ENCODE data around the gene MS4A8. TPM values are rescaled to one million over a fixed set of nuclear protein-coding genes. Genes with fewer than 3 reads are reported as not detected.

Gene MS4A8
- total RNA-seq, 1 donor from 2014 or later = not detected

- Histone ChIP-seq H3K4me3 (no peak overlapping the region), H3K9me3 (no peaks in the 10 kb centered on the region), H3K4me1 (no peaks in the 10 kb centered on the region), H3K27ac (no peak overlapping the region), H3K36me3 (no peaks in the 10 kb centered on the region), H3K27me3 (no peaks in the 10 kb centered on the region)
- no peak for TF ChIP-seq CTCF (IDR thresholded peaks at IDR 0.05)
- intact Hi-C loops (cut with DNase I) = no loop called here
- DNase-seq (ENCODE audit: low spot score in 2 of 2) = no peak
These were observed 18.5 kb downstream of the MS4A8 start for GRCh38 chr11:60717956-60718355.

- intact Hi-C loops (cut with DNase I) = no loop called here
These were observed 19.3 kb downstream of the MS4A8 start for GRCh38 chr11:60718524-60719316.

GRCh38 chr11:60719391-60719790 is 20.0 kb downstream of the MS4A8 start:
- Histone ChIP-seq H3K27me3 (no peaks in the 10 kb centered on the region), H3K9me3 (no peaks in the 10 kb centered on the region), H3K36me3 (no peaks in the 10 kb centered on the region), H3K4me3 (no peak overlapping the region), H3K4me1 (no peaks in the 10 kb centered on the region), H3K27ac (no peak overlapping the region)
- TF ChIP-seq CTCF (IDR thresholded peaks at IDR 0.05) = no peak
- no peak for DNase-seq (ENCODE audit: low spot score in 2 of 2)
- intact Hi-C loops (cut with DNase I) = no loop called here

More at GRCh38 chr11:60718524-60719316, 19.3 kb downstream of the MS4A8 start:
- Histone ChIP-seq H3K4me3 (no peak overlapping the region), H3K27ac (no peak overlapping the region), H3K9me3 (no peaks in the 10 kb centered on the region), H3K4me1 (no peaks in the 10 kb centered on the region), H3K36me3 (no peaks in the 10 kb centered on the region), H3K27me3 (no peaks in the 10 kb centered on the region)
- no peak for DNase-seq (ENCODE audit: low spot score in 2 of 2)
- TF ChIP-seq CTCF (IDR thresholded peaks at IDR 0.05) = no peak

- no peaks in the 10 kb centered on the region for H3K9me3 ChIP-seq
- DNase-seq (ENCODE audit: low spot score in 2 of 2) = no peak
- no peaks in the 10 kb centered on the region for H3K36me3 ChIP-seq
- H3K27ac ChIP-seq = no peak overlapping the region
- H3K4me3 ChIP-seq = no peak overlapping the region
- no peaks in the 10 kb centered on the region for H3K27me3 ChIP-seq
- TF ChIP-seq CTCF (IDR thresholded peaks at IDR 0.05) = no peak
- intact Hi-C loops (cut with DNase I) = no loop called here
- H3K4me1 ChIP-seq = no peaks in the 10 kb centered on the region
These were observed 21.0 kb downstream of the MS4A8 start for GRCh38 chr11:60720460-60720859.

- intact Hi-C loops (cut with DNase I) = no loop called here
- no peaks in the 10 kb centered on the region for H3K9me3 ChIP-seq
- no peak for TF ChIP-seq CTCF (IDR thresholded peaks at IDR 0.05)
- DNase-seq (ENCODE audit: low spot score in 2 of 2) = no peak
- no peaks in the 10 kb centered on the region for H3K4me1 ChIP-seq
- no peaks in the 10 kb centered on the region for H3K27me3 ChIP-seq
- no peak within 1 kb of the TSS for H3K4me3 ChIP-seq
- H3K36me3 ChIP-seq = no peaks in the 10 kb centered on the region
- H3K27ac ChIP-seq = no peak within 1 kb of the TSS
These were observed 25.0 kb downstream of the MS4A8 start, which contains the start of gene MS4A18 for GRCh38 chr11:60724420-60724819. TSS of gene MS4A18 (plus strand) at chr11:60724720.

Measured in ascending aorta (tissue), 2 donors.